H9 (cell line): ENCODE results near the gene XPC. TPM values are rescaled to one million over a fixed set of nuclear protein-coding genes. Genes with fewer than 3 reads are reported as not detected.

Experiments
- DNase-seq: peaks from one replicate; pipeline ENCODE4 v3.0.0-alpha.2; 2017
- H2AFZ ChIP-seq: one replicate; pipeline ENCODE4 v1.6.1; 2013; ENCODE audit warnings: mild to moderate bottlenecking, low read length, control low read depth, moderate library complexity
- H2AK5ac ChIP-seq: 2 replicates; pipeline ENCODE4 v1.6.1; 2013; ENCODE audit warnings: low read length, control low read depth, mixed read lengths; ENCODE audit not compliant: insufficient read length
- H2BK120ac ChIP-seq: one replicate; pipeline ENCODE4 v1.6.1; 2013; ENCODE audit warnings: low read depth, mild to moderate bottlenecking, low read length, control low read depth, inconsistent platforms; ENCODE audit not compliant: poor library complexity, severe bottlenecking
- H2BK12ac ChIP-seq: 2 replicates; pipeline ENCODE4 v1.6.1; 2013; ENCODE audit warnings: low read length, control low read depth, mixed read lengths, low read depth; ENCODE audit not compliant: insufficient read length
- H2BK15ac ChIP-seq: 2 replicates; pipeline ENCODE4 v1.6.1; 2013; ENCODE audit warnings: low read depth, low read length, control low read depth
- H2BK20ac ChIP-seq: one replicate; pipeline ENCODE4 v1.6.1; 2013; ENCODE audit warnings: low read depth, mild to moderate bottlenecking, low read length, control low read depth, inconsistent platforms; ENCODE audit not compliant: poor library complexity, severe bottlenecking
- H2BK5ac ChIP-seq: 2 replicates; pipeline ENCODE4 v1.6.1; 2013; ENCODE audit warnings: low read length, control low read depth, mixed read lengths; ENCODE audit not compliant: insufficient read length
- H3K14ac ChIP-seq: 2 replicates; pipeline ENCODE4 v1.6.1; 2013; ENCODE audit warnings: low read length, control low read depth; ENCODE audit not compliant: insufficient read depth
- H3K18ac ChIP-seq: 2 replicates; pipeline ENCODE4 v1.6.1; 2013; ENCODE audit warnings: low read depth, mild to moderate bottlenecking, mixed read lengths, low read length, control low read depth; ENCODE audit not compliant: insufficient read length
- H3K23ac ChIP-seq: 2 replicates; pipeline ENCODE4 v1.6.1; 2013; ENCODE audit warnings: low read length, control low read depth, mixed read lengths, low read depth; ENCODE audit not compliant: insufficient read length
- H3K23me2 ChIP-seq: 2 replicates; pipeline ENCODE4 v1.6.1; 2013; ENCODE audit warnings: low read depth, mild to moderate bottlenecking, mixed read lengths, low read length, control low read depth; ENCODE audit not compliant: insufficient read length, poor library complexity, severe bottlenecking
- H3K27ac ChIP-seq: 2 replicates; pipeline ENCODE4 v1.5.1; 2013; ENCODE audit warnings: low read length, control low read depth, mixed read lengths, low read depth; ENCODE audit not compliant: insufficient read length
- H3K27me3 ChIP-seq: 2 replicates; pipeline ENCODE4 v1.6.1; 2013; ENCODE audit warnings: low read length, control low read depth, inconsistent platforms; ENCODE audit not compliant: insufficient read depth
- H3K4ac ChIP-seq: 2 replicates; pipeline ENCODE4 v1.6.1; 2013; ENCODE audit warnings: low read depth, mild to moderate bottlenecking, control low read depth, inconsistent platforms, low read length, moderate library complexity
- H3K4me1 ChIP-seq: 2 replicates; pipeline ENCODE4 v1.6.1; 2013; ENCODE audit warnings: low read length, control low read depth, inconsistent platforms; ENCODE audit not compliant: insufficient read depth
- H3K4me2 ChIP-seq: 2 replicates; pipeline ENCODE4 v1.6.1; 2013; ENCODE audit warnings: low read length, control low read depth, mixed read lengths; ENCODE audit not compliant: insufficient read length, insufficient read depth
- H3K56ac ChIP-seq: 2 replicates; pipeline ENCODE4 v1.6.1; 2013; ENCODE audit warnings: low read depth, mild to moderate bottlenecking, mixed read lengths, low read length, control low read depth; ENCODE audit not compliant: insufficient read length
- H3K79me1 ChIP-seq: 2 replicates; pipeline ENCODE4 v1.6.1; 2013; ENCODE audit warnings: low read depth, mild to moderate bottlenecking, moderate library complexity, low read length, control low read depth, inconsistent platforms; ENCODE audit not compliant: insufficient read depth, poor library complexity, severe bottlenecking
- H3K79me2 ChIP-seq: 2 replicates; pipeline ENCODE4 v1.6.1; 2013; ENCODE audit warnings: low read length, control low read depth, inconsistent platforms; ENCODE audit not compliant: insufficient read depth
- H3K9ac ChIP-seq: 2 replicates; pipeline ENCODE4 v1.6.1; 2013; ENCODE audit warnings: low read length, control low read depth, mixed read lengths; ENCODE audit not compliant: insufficient read length; ENCODE audit errors: extremely low read depth
- H3K9me3 ChIP-seq: one replicate; pipeline ENCODE4 v1.6.1; 2013; ENCODE audit warnings: low read depth, low read length, inconsistent platforms; ENCODE audit not compliant: control insufficient read depth
- H3T11ph ChIP-seq: one replicate; pipeline ENCODE4 v1.6.1; 2013; ENCODE audit warnings: mild to moderate bottlenecking, low read length, control low read depth, inconsistent platforms
- H4K20me1 ChIP-seq: one replicate; pipeline ENCODE4 v1.6.1; 2013; ENCODE audit not compliant: control insufficient read depth, insufficient read length, insufficient read depth
- H4K5ac ChIP-seq: 2 replicates; pipeline ENCODE4 v1.6.1; 2013; ENCODE audit warnings: low read depth, mild to moderate bottlenecking, mixed read lengths, low read length, control low read depth; ENCODE audit not compliant: insufficient read length
- H4K8ac ChIP-seq: replicated peaks from 2 replicates; pipeline ENCODE4 v1.6.1; 2013; ENCODE audit warnings: low read length, control low read depth, mixed read lengths, low read depth; ENCODE audit not compliant: insufficient read length
- H4K91ac ChIP-seq: 2 replicates; pipeline ENCODE4 v1.6.1; 2013; ENCODE audit warnings: low read depth, mild to moderate bottlenecking, moderate library complexity, mixed read lengths, low read length, control low read depth; ENCODE audit not compliant: insufficient read length
- H3K27ac Mint-ChIP-seq, 3 experiments: 2 replicates in 2 of 3; 3 replicates in 1 of 3; pipeline ENCODE4 v1.8.0; 2020 to 2021; ENCODE audit warnings: mixed read lengths in 3 of 3, mild to moderate bottlenecking in 1 of 3, moderate library complexity in 1 of 3
- H3K27me3 Mint-ChIP-seq: 2 replicates; pipeline ENCODE4 v1.8.0; 2021; ENCODE audit warnings: low read depth, mild to moderate bottlenecking, moderate library complexity, mixed read lengths
- H3K36me3 Mint-ChIP-seq, 3 experiments: 2 replicates in 2 of 3; 3 replicates in 1 of 3; pipeline ENCODE4 v1.8.0; 2020 to 2021; ENCODE audit warnings: low read depth in 3 of 3, mixed read lengths in 3 of 3; ENCODE audit not compliant: insufficient read depth in 1 of 3
- H3K4me1 Mint-ChIP-seq, 2 experiments: 2 replicates each; pipeline ENCODE4 v1.8.0; 2020; ENCODE audit warnings: mixed read lengths in 2 of 2
- H3K4me3 Mint-ChIP-seq, 2 experiments: 2 replicates in 1 of 2; 3 replicates in 1 of 2; pipeline ENCODE4 v1.8.0; 2020 to 2021; ENCODE audit warnings: mild to moderate bottlenecking in 2 of 2, mixed read lengths in 2 of 2, moderate library complexity in 1 of 2
- H3K9me3 Mint-ChIP-seq, 2 experiments: 2 replicates in 1 of 2; 3 replicates in 1 of 2; pipeline ENCODE4 v1.8.0; 2020; ENCODE audit warnings: mild to moderate bottlenecking in 2 of 2, mixed read lengths in 2 of 2, moderate library complexity in 1 of 2
- WGBS: extraction: QIAGEN DNeasy Blood & Tissue Kit; methylation state at CpG from one replicate; pipeline ENCODE4 v1.1.7; 2013; ENCODE audit warnings: missing lambda C conversion rate, low lambda C conversion rate, mixed read lengths; ENCODE audit not compliant: insufficient read length; ENCODE audit errors: extremely low coverage; 5-methylcytosine and 5-hydroxymethylcytosine counted together
- total RNA-seq: library from RNA; stranded (reverse); gene quantifications from 2 replicates; pipeline ENCODE4 v1.2.1, GENCODE V29; 2021
- TF ChIP-seq, protein P1 (sequence below): fragments of 200-600 bp; sonication (generic); conservative IDR thresholded peaks from 3 replicates; pipeline ENCODE4 v1.8.0; 2021; ENCODE audit warnings: antibody characterized with exemption, mild to moderate bottlenecking

The XPC gene
- total RNA-seq, 1 experiment from 2014 or later: 30.3 TPM

DNA sequence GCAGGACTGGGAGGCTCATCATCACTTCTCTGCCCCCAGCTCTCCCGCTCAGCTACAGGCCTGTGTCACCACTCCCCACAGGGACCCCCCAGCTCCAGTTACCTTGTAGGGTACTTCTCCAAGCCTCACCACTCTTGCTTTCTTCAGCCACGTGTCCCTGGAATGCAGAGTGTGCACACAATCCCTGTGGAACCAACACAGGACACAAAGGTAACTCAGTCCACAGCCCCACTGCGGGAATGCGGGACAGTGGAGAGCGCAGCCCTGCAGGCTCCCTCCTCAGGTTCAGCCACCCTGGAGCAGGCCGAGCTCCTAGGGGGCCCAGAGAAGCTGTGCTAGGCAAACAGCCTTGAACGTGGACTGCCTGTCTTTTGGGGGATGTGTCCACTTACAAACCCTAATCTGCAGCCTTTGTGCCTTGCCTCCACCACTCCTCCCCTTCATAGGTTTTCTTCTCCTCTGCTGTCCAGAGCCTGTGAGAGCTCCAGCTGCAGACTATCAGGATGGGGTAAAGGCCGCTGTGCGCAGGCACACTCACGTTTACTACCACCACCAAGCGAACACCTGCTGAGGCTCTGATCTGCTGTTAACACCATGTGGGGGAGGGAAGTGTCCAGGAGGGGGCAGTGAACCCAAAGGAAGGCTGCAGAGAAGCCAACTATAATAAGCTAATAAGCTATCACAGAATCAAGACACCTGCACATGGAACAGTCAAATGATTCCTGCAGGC lies 26.0 kb downstream of the XPC start:
- Histone ChIP-seq H3K4ac (no peak overlapping the region), H4K5ac (no peak overlapping the region), H3K4me2 (no peak overlapping the region), H3K23ac (no peak overlapping the region), H2AFZ (no peak overlapping the region), H3K9ac (no peak overlapping the region), H3K27me3 (no peaks in the 10 kb centered on the region), H3K9me3 (no peaks in the 10 kb centered on the region), H3K4me1 (peaks cover 6% of the 10 kb centered on the region; the same call in 1 of the 2 replicates), H2BK5ac (no peak overlapping the region), H3K23me2 (no peaks in the 10 kb centered on the region), H2BK15ac (no peak overlapping the region), H3T11ph (no peak overlapping the region), H4K91ac (no peak overlapping the region), H4K8ac (no peak overlapping the region), H2AK5ac (no peak overlapping the region), H3K18ac (no peak overlapping the region), H3K56ac (no peak overlapping the region), H2BK120ac (no peak overlapping the region), H3K79me2 (no peaks in the 10 kb centered on the region), H4K20me1 (no peaks in the 10 kb centered on the region), H3K79me1 (no peaks in the 10 kb centered on the region), H2BK20ac (no peak overlapping the region), H2BK12ac (no peak overlapping the region), H3K27ac (no peak overlapping the region), H3K14ac (no peak overlapping the region)
- WGBS: no CpG with 5 or more reads among the region's 11 CpGs
- Mint-ChIP-seq H3K27ac (peak overlapping the region in 2 of 3 experiments; percentile 4 to 39; a peak in 3 of 7 replicates), H3K4me3 (no peak overlapping the region), H3K27me3 (no peaks in the 10 kb centered on the region), H3K4me1 (peaks cover 7 to 17% of the 10 kb centered on the region in 2 experiments), H3K36me3 (peaks cover 11 to 60% (median 53%) of the 10 kb centered on the region in 3 experiments), H3K9me3 (no peaks in the 10 kb centered on the region)
- TF ChIP-seq, protein P1, sequence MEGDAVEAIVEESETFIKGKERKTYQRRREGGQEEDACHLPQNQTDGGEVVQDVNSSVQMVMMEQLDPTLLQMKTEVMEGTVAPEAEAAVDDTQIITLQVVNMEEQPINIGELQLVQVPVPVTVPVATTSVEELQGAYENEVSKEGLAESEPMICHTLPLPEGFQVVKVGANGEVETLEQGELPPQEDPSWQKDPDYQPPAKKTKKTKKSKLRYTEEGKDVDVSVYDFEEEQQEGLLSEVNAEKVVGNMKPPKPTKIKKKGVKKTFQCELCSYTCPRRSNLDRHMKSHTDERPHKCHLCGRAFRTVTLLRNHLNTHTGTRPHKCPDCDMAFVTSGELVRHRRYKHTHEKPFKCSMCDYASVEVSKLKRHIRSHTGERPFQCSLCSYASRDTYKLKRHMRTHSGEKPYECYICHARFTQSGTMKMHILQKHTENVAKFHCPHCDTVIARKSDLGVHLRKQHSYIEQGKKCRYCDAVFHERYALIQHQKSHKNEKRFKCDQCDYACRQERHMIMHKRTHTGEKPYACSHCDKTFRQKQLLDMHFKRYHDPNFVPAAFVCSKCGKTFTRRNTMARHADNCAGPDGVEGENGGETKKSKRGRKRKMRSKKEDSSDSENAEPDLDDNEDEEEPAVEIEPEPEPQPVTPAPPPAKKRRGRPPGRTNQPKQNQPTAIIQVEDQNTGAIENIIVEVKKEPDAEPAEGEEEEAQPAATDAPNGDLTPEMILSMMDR: peak; percentile 45; the same call in 2 of the 3 replicates
- peak; percentile 28 for DNase-seq
